DOHH2 (cell line): ENCODE data around the gene LGALS3BP.

Experiments
- H3F3A ChIP-seq: fragments of 200-600 bp; sonication (generic), shearing (Covaris generic); 2 replicates; pipeline ENCODE4 v1.6.0; 2016; ENCODE audit warnings: antibody characterized with exemption, mild to moderate bottlenecking; ENCODE audit not compliant: control insufficient read depth, insufficient read depth
- H3K27ac ChIP-seq: fragments of 200-600 bp; sonication (generic); 2 replicates; pipeline ENCODE4 v1.5.1; 2014; ENCODE audit warnings: low read depth, mild to moderate bottlenecking, low read length, moderate library complexity
- H3K27me3 ChIP-seq: fragments of 200-600 bp; sonication (generic); 2 replicates; pipeline ENCODE4 v1.6.1; 2014; ENCODE audit warnings: mild to moderate bottlenecking, low read length, mixed read lengths; ENCODE audit not compliant: control insufficient read depth
- H3K36me3 ChIP-seq: fragments of 200-600 bp; sonication (generic); 2 replicates; pipeline ENCODE4 v1.6.1; 2014; ENCODE audit warnings: mild to moderate bottlenecking, low read length, moderate library complexity, mixed read lengths; ENCODE audit not compliant: control insufficient read depth
- H3K4me1 ChIP-seq: fragments of 200-600 bp; sonication (generic); 2 replicates; pipeline ENCODE4 v1.6.1; 2014; ENCODE audit warnings: mild to moderate bottlenecking, low read length, mixed read lengths; ENCODE audit not compliant: control insufficient read depth
- H3K4me2 ChIP-seq: fragments of 200-600 bp; sonication (generic); 2 replicates; pipeline ENCODE4 v1.6.0; 2014; ENCODE audit warnings: mild to moderate bottlenecking, low read length, moderate library complexity
- H3K4me3 ChIP-seq: fragments of 200-600 bp; sonication (generic); 2 replicates; pipeline ENCODE4 v1.5.1; 2014; ENCODE audit warnings: mild to moderate bottlenecking, low read length, mixed read lengths
- H3K79me2 ChIP-seq: fragments of 200-600 bp; sonication (generic); 2 replicates; pipeline ENCODE4 v1.6.1; 2014; ENCODE audit warnings: mild to moderate bottlenecking, low read length, mixed read lengths; ENCODE audit not compliant: control insufficient read depth
- H3K9me2 ChIP-seq: fragments of 200-600 bp; sonication (generic); replicated peaks from 2 replicates; pipeline ENCODE4 v1.6.1; 2014; ENCODE audit warnings: mild to moderate bottlenecking, low read length, mixed read lengths; ENCODE audit not compliant: control insufficient read depth
- H3K9me3 ChIP-seq: fragments of 200-600 bp; sonication (generic); 2 replicates; pipeline ENCODE4 v1.6.1; 2014; ENCODE audit warnings: antibody characterized with exemption, low read length, mixed read lengths; ENCODE audit not compliant: control insufficient read depth, insufficient read depth
- H4K20me1 ChIP-seq: fragments of 200-600 bp; sonication (generic); 2 replicates; pipeline ENCODE4 v1.6.0; 2014; ENCODE audit warnings: low read depth, mild to moderate bottlenecking, antibody characterized with exemption, low read length, moderate library complexity; ENCODE audit not compliant: control insufficient read depth, insufficient read depth
- EZH2phosphoT487 ChIP-seq: fragments of 200-600 bp; sonication (generic); IDR thresholded peaks from 2 replicates; pipeline ENCODE4 v1.6.1; 2017; ENCODE audit warnings: borderline replicate concordance, mild to moderate bottlenecking, antibody characterized with exemption, low read length, moderate library complexity, mixed read lengths
- TF ChIP-seq, protein P1 (sequence below): fragments of 200-600 bp; sonication (generic); IDR thresholded peaks from one replicate; pipeline ENCODE4 v1.5.1; 2014; ENCODE audit warnings: antibody characterized with exemption, mild to moderate bottlenecking, low read depth, low read length; ENCODE audit not compliant: poor library complexity, severe bottlenecking

Gene LGALS3BP

DNA sequence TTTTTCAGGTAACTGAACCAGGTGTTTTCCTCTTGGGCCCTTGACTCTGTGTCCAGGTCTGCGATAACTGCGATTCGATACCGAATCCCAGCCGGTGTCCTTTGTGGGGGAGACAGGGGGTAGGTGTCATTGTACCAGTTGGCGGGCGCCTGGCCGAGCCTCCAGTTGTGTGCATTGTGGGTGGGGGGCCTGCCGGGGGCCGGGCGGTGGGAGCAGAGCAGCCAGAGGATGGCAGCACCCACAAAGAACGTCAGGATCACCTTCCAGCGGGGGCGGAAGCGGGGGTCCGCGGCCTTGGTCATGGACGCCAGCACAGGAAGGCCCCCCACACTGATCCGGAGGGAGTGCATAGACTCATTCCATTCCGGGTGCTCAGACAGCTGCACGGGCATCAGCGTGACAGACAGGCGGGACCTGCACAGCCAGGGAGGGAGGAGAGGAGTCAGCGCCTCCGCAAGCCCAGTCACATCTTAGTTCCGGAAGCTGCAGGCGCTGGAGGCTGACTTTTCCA is 17.6 kb upstream of the LGALS3BP start:
- H3K79me2 ChIP-seq = peaks cover 26% of the 10 kb centered on the region
- TF ChIP-seq, protein P1, sequence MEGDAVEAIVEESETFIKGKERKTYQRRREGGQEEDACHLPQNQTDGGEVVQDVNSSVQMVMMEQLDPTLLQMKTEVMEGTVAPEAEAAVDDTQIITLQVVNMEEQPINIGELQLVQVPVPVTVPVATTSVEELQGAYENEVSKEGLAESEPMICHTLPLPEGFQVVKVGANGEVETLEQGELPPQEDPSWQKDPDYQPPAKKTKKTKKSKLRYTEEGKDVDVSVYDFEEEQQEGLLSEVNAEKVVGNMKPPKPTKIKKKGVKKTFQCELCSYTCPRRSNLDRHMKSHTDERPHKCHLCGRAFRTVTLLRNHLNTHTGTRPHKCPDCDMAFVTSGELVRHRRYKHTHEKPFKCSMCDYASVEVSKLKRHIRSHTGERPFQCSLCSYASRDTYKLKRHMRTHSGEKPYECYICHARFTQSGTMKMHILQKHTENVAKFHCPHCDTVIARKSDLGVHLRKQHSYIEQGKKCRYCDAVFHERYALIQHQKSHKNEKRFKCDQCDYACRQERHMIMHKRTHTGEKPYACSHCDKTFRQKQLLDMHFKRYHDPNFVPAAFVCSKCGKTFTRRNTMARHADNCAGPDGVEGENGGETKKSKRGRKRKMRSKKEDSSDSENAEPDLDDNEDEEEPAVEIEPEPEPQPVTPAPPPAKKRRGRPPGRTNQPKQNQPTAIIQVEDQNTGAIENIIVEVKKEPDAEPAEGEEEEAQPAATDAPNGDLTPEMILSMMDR = no peak
- TF ChIP-seq EZH2phosphoT487 = no peak
- H3K9me3 ChIP-seq = no peaks in the 10 kb centered on the region
- no peaks in the 10 kb centered on the region for H3F3A ChIP-seq
- no peaks in the 10 kb centered on the region for H3K27me3 ChIP-seq
- H3K4me2 ChIP-seq = no peak overlapping the region
- peaks cover 4% of the 10 kb centered on the region; the same call in 1 of the 2 replicates for H4K20me1 ChIP-seq
- H3K27ac ChIP-seq = no peak overlapping the region
- H3K4me3 ChIP-seq = no peak overlapping the region
- H3K9me2 ChIP-seq = no peaks in the 10 kb centered on the region
- peaks cover 43% of the 10 kb centered on the region for H3K36me3 ChIP-seq
- H3K4me1 ChIP-seq = no peaks in the 10 kb centered on the region

DNA sequence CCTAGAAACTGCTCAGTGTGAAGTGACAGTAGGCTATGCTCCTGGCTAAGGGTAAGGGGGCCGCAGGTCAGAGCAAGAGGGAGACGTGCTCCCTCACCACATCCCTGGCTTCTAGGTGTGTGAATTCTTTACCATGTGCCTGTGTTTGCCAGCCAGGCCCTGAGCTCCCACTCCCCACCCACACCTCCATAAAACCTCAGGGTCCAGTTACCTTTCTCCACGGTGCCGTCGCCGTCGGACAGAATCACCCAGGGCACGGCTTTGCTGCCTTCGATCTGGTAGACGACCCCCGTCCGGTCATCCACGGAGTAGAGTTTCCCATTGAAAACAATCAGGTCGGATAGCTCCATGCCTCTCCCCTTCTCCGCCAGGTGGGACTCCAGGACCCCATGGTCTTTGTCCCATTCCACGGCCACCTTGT is 17.1 kb upstream of the LGALS3BP start:
- Histone ChIP-seq H3K79me2 (peaks cover 21% of the 10 kb centered on the region), H3F3A (no peaks in the 10 kb centered on the region), H3K4me1 (no peaks in the 10 kb centered on the region), H4K20me1 (peaks cover 4% of the 10 kb centered on the region; the same call in 1 of the 2 replicates), H3K4me3 (no peak overlapping the region), H3K9me2 (no peaks in the 10 kb centered on the region), H3K4me2 (no peak overlapping the region), H3K27me3 (no peaks in the 10 kb centered on the region), H3K9me3 (no peaks in the 10 kb centered on the region), H3K36me3 (peaks cover 44% of the 10 kb centered on the region), H3K27ac (no peak overlapping the region)
- TF ChIP-seq, protein P1 = no peak
- TF ChIP-seq EZH2phosphoT487 = no peak

DNA sequence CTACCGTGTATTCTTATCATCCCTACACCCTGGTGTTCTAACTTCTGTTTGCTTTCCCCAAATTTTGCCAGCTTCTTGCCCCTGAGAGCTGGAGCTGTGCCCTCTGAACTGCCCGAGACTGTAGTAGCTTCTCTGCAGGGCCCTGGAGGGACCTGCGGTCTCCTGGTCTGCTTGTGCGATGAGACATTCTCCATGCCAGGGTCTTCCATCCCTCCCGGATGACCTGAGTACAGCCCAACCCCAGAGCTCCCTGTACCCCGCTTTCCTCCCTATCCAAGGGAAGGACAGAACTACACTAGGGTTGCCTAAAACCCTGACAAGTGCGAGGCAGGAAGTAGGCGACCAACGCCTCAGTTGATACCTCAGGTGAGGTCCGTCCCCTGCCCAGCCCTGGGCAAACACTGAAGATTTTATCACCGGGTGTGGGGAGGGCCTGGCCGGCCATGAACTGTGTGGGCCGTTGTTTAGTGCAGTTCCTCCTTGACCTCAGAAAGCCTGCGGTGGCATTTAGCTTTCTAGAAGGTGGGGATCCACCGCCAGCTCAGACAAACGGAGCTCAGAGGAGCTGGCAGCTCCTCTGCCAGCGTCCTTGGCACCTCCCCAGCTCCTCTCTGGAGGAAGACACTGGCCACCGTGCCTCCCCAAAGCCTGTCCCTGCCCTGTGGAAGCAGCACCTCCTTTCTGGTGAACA is 16.2 kb upstream of the LGALS3BP start:
- Histone ChIP-seq H3K9me3 (no peaks in the 10 kb centered on the region), H3K27ac (no peak overlapping the region), H3K27me3 (no peaks in the 10 kb centered on the region), H3K4me2 (no peak overlapping the region), H3K4me3 (no peak overlapping the region), H3K36me3 (peaks cover 53% of the 10 kb centered on the region), H3K4me1 (no peaks in the 10 kb centered on the region), H3K79me2 (peaks cover 12% of the 10 kb centered on the region), H3K9me2 (no peaks in the 10 kb centered on the region), H4K20me1 (peaks cover 4% of the 10 kb centered on the region; the same call in 1 of the 2 replicates), H3F3A (no peaks in the 10 kb centered on the region)
- TF ChIP-seq EZH2phosphoT487 = no peak
- TF ChIP-seq, protein P1 = no peak
